NCI-H1417 treated with DMSO at 0.1 percent for 48 hours (cell line): Measurements from ENCODE around the gene KLHL29.
"Not testable (repeated sequence)": the region's sequence is repeated elsewhere in the genome, so short reads cannot be mapped to it uniquely, and the experiment has no call there.

Experiments
- DNase-seq: peaks from one replicate; lab custom pipeline; 2025; lab: John Stamatoyannopoulos, UW

The KLHL29 gene

GRCh38 chr2:23367760-23368159, 17.2 kb upstream of the KLHL29 start:
- no peak for DNase-seq

GRCh38 chr2:23373666-23374065, 11.3 kb upstream of the KLHL29 start:
- DNase-seq: no peak

- no peak for DNase-seq
Observed at GRCh38 chr2:23375448-23375847, 9.5 kb upstream of the KLHL29 start.

GRCh38 chr2:23376075-23376474, 8.9 kb upstream of the KLHL29 start:
- DNase-seq: no peak

- DNase-seq: no peak
Observed at GRCh38 chr2:23376972-23377371, 8.0 kb upstream of the KLHL29 start.

- no peak for DNase-seq
Observed at GRCh38 chr2:23377771-23378170, 7.2 kb upstream of the KLHL29 start.

GRCh38 chr2:23378496-23378895, 6.5 kb upstream of the KLHL29 start:
- DNase-seq: no peak

- DNase-seq: no peak
Observed at GRCh38 chr2:23379220-23379695, 5.7 kb upstream of the KLHL29 start.

GRCh38 chr2:23380562-23381065, 4.4 kb upstream of the KLHL29 start:
- no peak for DNase-seq

GRCh38 chr2:23381084-23381483, 3.9 kb upstream of the KLHL29 start:
- DNase-seq: no peak

- no peak for DNase-seq
Observed at GRCh38 chr2:23381485-23381884, 3.5 kb upstream of the KLHL29 start.

- no peak for DNase-seq
Observed at GRCh38 chr2:23383100-23383499, 1.9 kb upstream of the KLHL29 start.

GRCh38 chr2:23385351-23385747, 370 bp downstream of the KLHL29 start:
- no peak for DNase-seq

- DNase-seq: no peak
Observed at GRCh38 chr2:23385748-23386338, 864 bp downstream of the KLHL29 start.

- no peak for DNase-seq
Observed at GRCh38 chr2:23386339-23387220, 1.6 kb downstream of the KLHL29 start.

- no peak for DNase-seq
Observed at GRCh38 chr2:23387221-23387550, 2.2 kb downstream of the KLHL29 start.

GRCh38 chr2:23387845-23388244, 2.9 kb downstream of the KLHL29 start:
- DNase-seq: no peak

- DNase-seq: no peak
Observed at GRCh38 chr2:23388294-23388693, 3.3 kb downstream of the KLHL29 start.

- DNase-seq: no peak
Observed at GRCh38 chr2:23388756-23389514, 4.0 kb downstream of the KLHL29 start.

GRCh38 chr2:23390152-23390551, 5.2 kb downstream of the KLHL29 start:
- DNase-seq: no peak

- not testable (repeated sequence) for DNase-seq
Observed at GRCh38 chr2:23391237-23391736, 6.3 kb downstream of the KLHL29 start.

- no peak for DNase-seq
Observed at GRCh38 chr2:23393722-23394121, 8.7 kb downstream of the KLHL29 start.
